Sigmoid colon (tissue), 4 donors: ENCODE measurements around the gene CLOCK.

ENCODE experiments used
- POLR2AphosphoS5 ChIP-seq, 4 donors: sonication (generic); formaldehyde crosslinking; IDR thresholded peaks; one replicate each; pipeline ENCODE4 v1.6.1; 2017; ENCODE audit warnings: antibody characterized with exemption in 4 of 4
- TF ChIP-seq, protein P1 (sequence below), 4 experiments: fragments of 450-650 bp in 3 of 4; fragments of 200-600 bp in 1 of 4; IDR thresholded peaks; one replicate each; pipeline ENCODE4 v1.5.1; 2016 to 2019; ENCODE audit warnings: antibody characterized with exemption in 4 of 4, mild to moderate bottlenecking in 3 of 4, moderate library complexity in 2 of 4

DNA sequence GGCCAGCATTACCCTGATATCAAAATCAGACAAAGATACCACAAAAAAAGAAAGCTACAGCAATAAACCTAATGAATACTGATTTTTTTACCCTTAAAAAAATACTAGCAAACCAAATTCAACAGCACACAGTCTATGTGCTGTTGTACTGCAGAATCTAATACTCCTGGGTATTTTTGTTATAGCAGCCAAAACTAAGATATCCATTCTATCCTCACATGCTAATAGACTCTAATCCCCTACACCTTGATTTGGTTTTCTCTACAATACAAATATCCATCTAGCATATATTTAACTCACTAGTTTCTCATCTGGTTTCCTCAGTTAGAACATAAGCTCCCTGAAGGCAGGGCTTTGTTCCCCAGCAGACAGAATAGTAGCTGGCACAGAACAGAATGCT lies 12.4 kb downstream of the CLOCK start:
- TF ChIP-seq, protein P1, sequence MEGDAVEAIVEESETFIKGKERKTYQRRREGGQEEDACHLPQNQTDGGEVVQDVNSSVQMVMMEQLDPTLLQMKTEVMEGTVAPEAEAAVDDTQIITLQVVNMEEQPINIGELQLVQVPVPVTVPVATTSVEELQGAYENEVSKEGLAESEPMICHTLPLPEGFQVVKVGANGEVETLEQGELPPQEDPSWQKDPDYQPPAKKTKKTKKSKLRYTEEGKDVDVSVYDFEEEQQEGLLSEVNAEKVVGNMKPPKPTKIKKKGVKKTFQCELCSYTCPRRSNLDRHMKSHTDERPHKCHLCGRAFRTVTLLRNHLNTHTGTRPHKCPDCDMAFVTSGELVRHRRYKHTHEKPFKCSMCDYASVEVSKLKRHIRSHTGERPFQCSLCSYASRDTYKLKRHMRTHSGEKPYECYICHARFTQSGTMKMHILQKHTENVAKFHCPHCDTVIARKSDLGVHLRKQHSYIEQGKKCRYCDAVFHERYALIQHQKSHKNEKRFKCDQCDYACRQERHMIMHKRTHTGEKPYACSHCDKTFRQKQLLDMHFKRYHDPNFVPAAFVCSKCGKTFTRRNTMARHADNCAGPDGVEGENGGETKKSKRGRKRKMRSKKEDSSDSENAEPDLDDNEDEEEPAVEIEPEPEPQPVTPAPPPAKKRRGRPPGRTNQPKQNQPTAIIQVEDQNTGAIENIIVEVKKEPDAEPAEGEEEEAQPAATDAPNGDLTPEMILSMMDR (IDR thresholded peaks at IDR 0.05) = no peak
- no peak for TF ChIP-seq POLR2AphosphoS5 (IDR thresholded peaks at IDR 0.05)
